Neural progenitor cell (in vitro differentiated cells): Measurements from ENCODE around the gene TPT1. TPM values are rescaled to one million over a fixed set of nuclear protein-coding genes. Genes with fewer than 3 reads are reported as not detected.
"Not testable (repeated sequence)": the region's sequence is repeated elsewhere in the genome, so short reads cannot be mapped to it uniquely, and the experiment has no call there.

Experiments used
- DNase-seq: peaks from one replicate; pipeline ENCODE4 v3.0.0-alpha.2; 2016; ENCODE audit warnings: low spot score
- H2AFZ ChIP-seq: fragments of 200-600 bp; sonication (generic); replicated peaks from 2 replicates; pipeline ENCODE4 v1.6.1; 2016; ENCODE audit warnings: antibody characterized with exemption
- H3F3A ChIP-seq: fragments of 200-600 bp; sonication (generic); 2 replicates; pipeline ENCODE4 v1.6.1; 2016; ENCODE audit warnings: antibody characterized with exemption, low read depth
- H3K27ac ChIP-seq: fragments of 200-600 bp; sonication (generic); 2 replicates; pipeline ENCODE4 v1.5.1; 2016; ENCODE audit warnings: mild to moderate bottlenecking
- H3K27me3 ChIP-seq: fragments of 200-600 bp; sonication (generic); 2 replicates; pipeline ENCODE4 v1.6.1; 2016; ENCODE audit warnings: mild to moderate bottlenecking, moderate library complexity
- H3K36me3 ChIP-seq: fragments of 200-600 bp; sonication (generic); 2 replicates; pipeline ENCODE4 v1.5.1; 2016
- H3K4me1 ChIP-seq: fragments of 200-600 bp; sonication (generic); 2 replicates; pipeline ENCODE4 v1.6.1; 2016; ENCODE audit warnings: mixed run types
- H3K4me2 ChIP-seq: fragments of 200-600 bp; sonication (generic); 2 replicates; pipeline ENCODE4 v1.6.1; 2016
- H3K4me3 ChIP-seq: fragments of 200-600 bp; sonication (generic); 2 replicates; pipeline ENCODE4 v1.5.1; 2016
- H3K79me2 ChIP-seq: fragments of 200-600 bp; sonication (generic); 2 replicates; pipeline ENCODE4 v1.6.1; 2016; ENCODE audit warnings: low read depth
- H3K9ac ChIP-seq: fragments of 200-600 bp; sonication (generic); 2 replicates; pipeline ENCODE4 v1.6.1; 2016
- H3K9me3 ChIP-seq: fragments of 200-600 bp; sonication (generic); 2 replicates; pipeline ENCODE4 v1.5.1; 2016; ENCODE audit warnings: low read depth
- H4K20me1 ChIP-seq: fragments of 200-600 bp; sonication (generic); 2 replicates; pipeline ENCODE4 v1.6.1; 2016; ENCODE audit warnings: low read depth
- H3K27ac Mint-ChIP-seq: 3 replicates; pipeline ENCODE4 v1.8.0; 2021; ENCODE audit warnings: mixed read lengths
- H3K27me3 Mint-ChIP-seq: 2 replicates; pipeline ENCODE4 v1.8.0; 2022; ENCODE audit warnings: low read depth, mild to moderate bottlenecking, inconsistent platforms, moderate library complexity, mixed read lengths; ENCODE audit not compliant: insufficient read depth
- H3K36me3 Mint-ChIP-seq: 3 replicates; pipeline ENCODE4 v1.8.0; 2021; ENCODE audit warnings: mixed read lengths
- H3K4me1 Mint-ChIP-seq: 3 replicates; pipeline ENCODE4 v1.8.0; 2021; ENCODE audit warnings: mixed read lengths
- H3K4me3 Mint-ChIP-seq: 3 replicates; pipeline ENCODE4 v1.8.0; 2021; ENCODE audit warnings: mild to moderate bottlenecking, moderate library complexity, mixed read lengths
- H3K9me3 Mint-ChIP-seq: 3 replicates; pipeline ENCODE4 v1.8.0; 2020; ENCODE audit warnings: mixed read lengths
- EZH2 ChIP-seq: fragments of 200-600 bp; sonication (generic); IDR thresholded peaks from 2 replicates; pipeline ENCODE4 v1.6.1; 2017; ENCODE audit warnings: antibody characterized with exemption, mild to moderate bottlenecking, moderate library complexity
- EZH2phosphoT487 ChIP-seq: fragments of 200-600 bp; sonication (generic); IDR thresholded peaks from 2 replicates; pipeline ENCODE4 v1.6.1; 2017; ENCODE audit warnings: antibody characterized with exemption
- total RNA-seq: library from RNA; depleted of rRNA; stranded (reverse); fragments of >200 nt; gene quantifications from 2 replicates; pipeline ENCODE4 v1.2.3, GENCODE V29; 2015; ENCODE audit warnings: low replicate concordance
- TF ChIP-seq, protein P1 (sequence below): fragments of 200-600 bp; sonication (generic); IDR thresholded peaks from 2 replicates; pipeline ENCODE4 v1.5.1; 2017; ENCODE audit warnings: antibody characterized with exemption, mild to moderate bottlenecking

The TPT1 gene
- total RNA-seq, 1 donor from 2014 or later, result 4,951 TPM

- H3K36me3 Mint-ChIP-seq, result peaks cover 16% of the 10 kb centered on the region
- no peaks in the 10 kb centered on the region for H3K27me3 Mint-ChIP-seq
- Histone ChIP-seq H3K9me3 (no peaks in the 10 kb centered on the region), H2AFZ (no peak overlapping the region), H4K20me1 (no peaks in the 10 kb centered on the region), H3K4me2 (no peak overlapping the region), H3F3A (no peaks in the 10 kb centered on the region), H3K27me3 (no peaks in the 10 kb centered on the region), H3K27ac (no peak overlapping the region), H3K9ac (no peak overlapping the region), H3K36me3 (no peaks in the 10 kb centered on the region), H3K79me2 (no peaks in the 10 kb centered on the region), H3K4me1 (no peaks in the 10 kb centered on the region), H3K4me3 (no peak overlapping the region)
- H3K9me3 Mint-ChIP-seq, result no peaks in the 10 kb centered on the region
- H3K4me1 Mint-ChIP-seq, result no peaks in the 10 kb centered on the region
- TF ChIP-seq, protein P1, sequence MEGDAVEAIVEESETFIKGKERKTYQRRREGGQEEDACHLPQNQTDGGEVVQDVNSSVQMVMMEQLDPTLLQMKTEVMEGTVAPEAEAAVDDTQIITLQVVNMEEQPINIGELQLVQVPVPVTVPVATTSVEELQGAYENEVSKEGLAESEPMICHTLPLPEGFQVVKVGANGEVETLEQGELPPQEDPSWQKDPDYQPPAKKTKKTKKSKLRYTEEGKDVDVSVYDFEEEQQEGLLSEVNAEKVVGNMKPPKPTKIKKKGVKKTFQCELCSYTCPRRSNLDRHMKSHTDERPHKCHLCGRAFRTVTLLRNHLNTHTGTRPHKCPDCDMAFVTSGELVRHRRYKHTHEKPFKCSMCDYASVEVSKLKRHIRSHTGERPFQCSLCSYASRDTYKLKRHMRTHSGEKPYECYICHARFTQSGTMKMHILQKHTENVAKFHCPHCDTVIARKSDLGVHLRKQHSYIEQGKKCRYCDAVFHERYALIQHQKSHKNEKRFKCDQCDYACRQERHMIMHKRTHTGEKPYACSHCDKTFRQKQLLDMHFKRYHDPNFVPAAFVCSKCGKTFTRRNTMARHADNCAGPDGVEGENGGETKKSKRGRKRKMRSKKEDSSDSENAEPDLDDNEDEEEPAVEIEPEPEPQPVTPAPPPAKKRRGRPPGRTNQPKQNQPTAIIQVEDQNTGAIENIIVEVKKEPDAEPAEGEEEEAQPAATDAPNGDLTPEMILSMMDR, result no peak
- TF ChIP-seq EZH2phosphoT487, result no peak
- no peak for TF ChIP-seq EZH2
- no peak overlapping the region for H3K4me3 Mint-ChIP-seq
- no peak overlapping the region for H3K27ac Mint-ChIP-seq
- DNase-seq, result no peak
These were observed 45.0 kb upstream of the TPT1 start for GRCh38 chr13:45385907-45386553.

- Mint-ChIP-seq H3K9me3 (no peaks in the 10 kb centered on the region), H3K36me3 (peaks cover 16% of the 10 kb centered on the region), H3K27ac (no peak overlapping the region)
These were observed 44.3 kb upstream of the TPT1 start for GRCh38 chr13:45385320-45385719.

DNA sequence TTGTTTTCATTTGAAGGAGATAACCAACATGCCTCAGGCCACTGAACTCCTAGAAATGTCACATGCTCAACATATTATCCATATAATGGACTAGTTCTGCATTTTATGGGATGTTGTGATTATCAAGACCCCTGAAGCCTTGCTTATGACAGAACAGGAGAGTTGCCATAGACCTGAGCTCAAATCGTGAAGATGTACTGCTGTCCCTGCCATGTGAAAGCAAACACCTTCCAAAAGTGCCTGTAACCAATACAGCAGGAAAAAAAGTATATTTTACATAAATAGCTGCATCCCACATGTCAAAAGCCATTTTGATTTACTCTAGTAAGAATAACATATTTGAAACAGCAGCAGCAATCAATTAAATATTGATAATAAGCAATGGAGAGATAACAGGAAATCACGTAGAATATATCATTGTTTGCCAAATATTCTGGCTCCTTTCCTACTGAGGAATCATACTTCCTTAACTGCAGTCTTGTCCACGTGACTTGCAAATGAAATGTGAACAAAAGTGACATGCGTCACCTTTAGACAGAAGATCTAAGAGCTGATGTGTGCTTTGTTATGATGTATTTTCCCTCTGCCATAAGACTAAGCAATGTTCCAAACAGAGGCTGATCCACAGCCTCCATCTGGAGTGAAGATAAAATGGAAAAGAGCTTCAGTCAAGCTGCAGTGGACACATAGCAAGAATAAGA lies 43.6 kb upstream of the TPT1 start:
- TF ChIP-seq EZH2 (no peak), EZH2phosphoT487 (no peak)
- TF ChIP-seq, protein P1, result no peak
- Mint-ChIP-seq H3K27ac (no peak overlapping the region), H3K4me1 (no peaks in the 10 kb centered on the region), H3K36me3 (peaks cover 16% of the 10 kb centered on the region), H3K27me3 (no peaks in the 10 kb centered on the region), H3K4me3 (no peak overlapping the region), H3K9me3 (no peaks in the 10 kb centered on the region)
- H2AFZ ChIP-seq, result no peak overlapping the region
- H3K27me3 ChIP-seq, result no peaks in the 10 kb centered on the region
- H3K4me3 ChIP-seq, result no peak overlapping the region
- H3K9ac ChIP-seq, result no peak overlapping the region
- no peaks in the 10 kb centered on the region for H3F3A ChIP-seq
- H3K4me2 ChIP-seq, result no peak overlapping the region
- no peak for DNase-seq
- H3K27ac ChIP-seq, result no peak overlapping the region
- no peaks in the 10 kb centered on the region for H3K9me3 ChIP-seq
- no peaks in the 10 kb centered on the region for H3K36me3 ChIP-seq
- no peaks in the 10 kb centered on the region for H3K4me1 ChIP-seq
- H4K20me1 ChIP-seq, result no peaks in the 10 kb centered on the region
- H3K79me2 ChIP-seq, result no peaks in the 10 kb centered on the region

More at GRCh38 chr13:45385320-45385719, 44.3 kb upstream of the TPT1 start:
- H3K4me3 Mint-ChIP-seq, result no peak overlapping the region
- H3K4me1 Mint-ChIP-seq, result no peaks in the 10 kb centered on the region
- Histone ChIP-seq H3K4me2 (no peak overlapping the region), H4K20me1 (no peaks in the 10 kb centered on the region), H2AFZ (no peak overlapping the region), H3K79me2 (no peaks in the 10 kb centered on the region), H3K27me3 (no peaks in the 10 kb centered on the region), H3K9me3 (no peaks in the 10 kb centered on the region), H3F3A (no peaks in the 10 kb centered on the region), H3K4me3 (no peak overlapping the region), H3K9ac (no peak overlapping the region), H3K27ac (no peak overlapping the region), H3K36me3 (no peaks in the 10 kb centered on the region), H3K4me1 (no peaks in the 10 kb centered on the region)
- TF ChIP-seq EZH2phosphoT487 (no peak), EZH2 (no peak)
- TF ChIP-seq, protein P1, result no peak
- H3K27me3 Mint-ChIP-seq, result no peaks in the 10 kb centered on the region
- no peak for DNase-seq

DNA sequence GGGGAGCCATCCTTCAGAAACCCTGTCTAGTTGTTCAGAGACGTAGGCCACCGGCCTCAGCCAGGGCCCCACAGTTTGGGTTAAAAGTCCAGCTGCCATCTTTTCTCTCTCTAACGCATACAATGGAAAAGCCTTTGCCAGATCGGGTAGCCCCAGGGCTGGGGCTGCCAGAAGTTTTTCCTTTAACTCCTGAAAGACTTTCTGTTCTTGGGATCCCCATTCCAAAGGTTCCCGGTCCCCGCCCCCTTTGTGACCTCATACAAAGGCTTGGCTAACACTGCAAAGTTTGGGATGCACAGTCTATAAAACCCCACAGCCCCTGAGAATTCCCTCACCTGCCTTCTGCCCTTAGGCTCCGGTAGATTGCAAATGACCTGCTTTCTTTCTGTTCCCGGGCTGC lies 41.8 kb upstream of the TPT1 start:
- H3K4me1 ChIP-seq, H3K4me1 Mint-ChIP-seq, H3K4me3 ChIP-seq, H3K27ac ChIP-seq, H3K79me2 ChIP-seq, H3K9me3 ChIP-seq, H3K4me2 ChIP-seq, DNase-seq, H3K27me3 ChIP-seq, H3K4me3 Mint-ChIP-seq, H3K36me3 ChIP-seq, H3K27ac Mint-ChIP-seq, H3K9me3 Mint-ChIP-seq, H3F3A ChIP-seq, H4K20me1 ChIP-seq, H3K27me3 Mint-ChIP-seq, H2AFZ ChIP-seq, H3K9ac ChIP-seq: not testable (repeated sequence)
- peaks cover 17% of the 10 kb centered on the region for H3K36me3 Mint-ChIP-seq
